C4-2B (cell line): ENCODE data around the gene NSD2.

Experiments
- CTCF ChIP-seq: fragments of 450-650 bp; conservative IDR thresholded peaks from 2 replicates; pipeline ENCODE4 v1.5.1; 2017; ENCODE audit warnings: mild to moderate bottlenecking
- ZFX ChIP-seq: fragments of 450-650 bp; IDR thresholded peaks from 2 replicates; pipeline ENCODE4 v1.6.1; 2017

DNA sequence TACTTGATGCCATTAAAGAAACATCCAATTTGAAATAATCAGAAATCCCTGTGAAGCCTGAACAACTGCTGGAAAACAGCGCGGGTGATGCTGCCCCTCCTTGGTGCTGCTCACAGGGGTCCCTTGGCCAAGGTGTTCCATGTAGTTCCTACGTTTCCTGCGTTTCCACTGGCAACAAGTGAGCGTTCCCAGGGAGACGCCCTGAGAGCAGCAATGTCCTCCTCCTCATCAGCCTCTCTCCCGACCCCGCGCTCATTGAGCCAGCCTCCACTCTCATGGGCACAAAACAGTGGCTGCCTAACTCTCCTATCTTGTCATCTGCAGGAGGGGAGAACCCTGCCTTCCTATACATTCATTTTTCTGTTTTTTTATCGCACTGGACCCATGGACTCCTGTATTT, 34.1 kb upstream of the NSD2 start:
- TF ChIP-seq CTCF (no peak), ZFX (no peak)
